ENCODE measurements around the gene COL21A1. TPM values are rescaled to one million over a fixed set of nuclear protein-coding genes. Genes with fewer than 3 reads are reported as not detected.

The COL21A1 gene
- total and polyA plus RNA-seq, 2 donors (not counting 1 experiment from before 2014, with no cell fraction given), result 6.9 to 28.2 TPM

- no peak overlapping the region for H3K9ac ChIP-seq (ENCODE audit: insufficient read depth, low read length)
- no peaks in the 10 kb centered on the region for H3K36me3 ChIP-seq (ENCODE audit: control insufficient read depth, insufficient read depth, low read length)
- TF ChIP-seq CTCF (conservative IDR thresholded peaks at IDR 0.05 in 1 of 2, IDR thresholded peaks at IDR 0.05 in 1 of 2; ENCODE audit: low read depth in 1 of 2, low read length in 2 of 2) (no peak), EZH2 (IDR thresholded peaks at IDR 0.05; ENCODE audit: low read length, missing control alignments) (no peak)
- H3K9me3 ChIP-seq (ENCODE audit: control insufficient read depth, insufficient read depth, low read depth, low read length), result no peaks in the 10 kb centered on the region
- no peaks in the 10 kb centered on the region for H4K20me1 ChIP-seq (ENCODE audit: control insufficient read depth, extremely low read depth, insufficient read depth, low read length)
- H3K4me2 ChIP-seq (ENCODE audit: extremely low read depth, insufficient read depth, low read length), result no peak overlapping the region
- peak in 1 of 2 donors; percentile 38 for DNase-seq (ENCODE audit: low read depth in 2 of 2)
- H3K4me1 ChIP-seq (ENCODE audit: control insufficient read depth, extremely low read depth, insufficient read depth, low read length), result no peaks in the 10 kb centered on the region
- H3K79me2 ChIP-seq (ENCODE audit: control insufficient read depth, insufficient read depth, low read length), result no peaks in the 10 kb centered on the region
- no peaks in the 10 kb centered on the region for H3K27me3 ChIP-seq (ENCODE audit: control insufficient read depth, insufficient read depth, low read length)
- H2AFZ ChIP-seq (ENCODE audit: low read length), result no peak overlapping the region
- H3K4me3 ChIP-seq (replicated peaks in 1 of 4; ENCODE audit: control extremely low read depth in 1 of 4, insufficient read depth in 1 of 4, low read depth in 3 of 4, low read length in 4 of 4), result no peak overlapping the region
- no peak overlapping the region for H3K27ac ChIP-seq (ENCODE audit: insufficient read depth, low read length)
Measured at GRCh38 chr6:56073315-56073714, 174.1 kb downstream of the COL21A1 start.

DNA sequence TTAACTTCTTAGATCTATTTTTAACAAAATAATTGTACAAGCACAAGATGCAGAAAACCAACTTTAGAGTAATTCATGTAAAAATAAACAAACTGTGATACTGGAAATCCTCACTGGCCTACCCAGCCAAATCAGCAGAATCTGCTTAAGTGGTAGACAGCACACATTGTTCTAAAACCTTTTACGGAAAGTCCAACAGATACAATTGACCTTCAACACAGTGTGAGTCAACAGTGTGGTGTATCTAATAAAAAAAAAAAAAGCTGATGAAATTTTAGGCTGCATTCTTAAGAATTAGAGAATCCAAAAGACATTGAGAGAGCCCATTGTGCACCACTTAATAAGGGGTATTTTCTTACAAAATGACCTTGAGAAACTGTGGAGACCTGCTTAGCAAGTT, 174.5 kb downstream of the COL21A1 start:
- Histone ChIP-seq H2AFZ (ENCODE audit: low read length) (no peak overlapping the region), H3K27ac (ENCODE audit: insufficient read depth, low read length) (no peak overlapping the region), H3K27me3 (ENCODE audit: control insufficient read depth, insufficient read depth, low read length) (no peaks in the 10 kb centered on the region), H3K36me3 (ENCODE audit: control insufficient read depth, insufficient read depth, low read length) (no peaks in the 10 kb centered on the region), H3K79me2 (ENCODE audit: control insufficient read depth, insufficient read depth, low read length) (no peaks in the 10 kb centered on the region), H3K9me3 (ENCODE audit: control insufficient read depth, insufficient read depth, low read depth, low read length) (no peaks in the 10 kb centered on the region), H3K9ac (ENCODE audit: insufficient read depth, low read length) (no peak overlapping the region), H4K20me1 (ENCODE audit: control insufficient read depth, extremely low read depth, insufficient read depth, low read length) (no peaks in the 10 kb centered on the region), H3K4me2 (ENCODE audit: extremely low read depth, insufficient read depth, low read length) (no peak overlapping the region), H3K4me1 (ENCODE audit: control insufficient read depth, extremely low read depth, insufficient read depth, low read length) (no peaks in the 10 kb centered on the region), H3K4me3 (replicated peaks in 1 of 4; ENCODE audit: control extremely low read depth in 1 of 4, insufficient read depth in 1 of 4, low read depth in 3 of 4, low read length in 4 of 4) (no peak overlapping the region)
- TF ChIP-seq EZH2 (IDR thresholded peaks at IDR 0.05; ENCODE audit: low read length, missing control alignments), result no peak
- no peak for TF ChIP-seq CTCF (conservative IDR thresholded peaks at IDR 0.05 in 1 of 2, IDR thresholded peaks at IDR 0.05 in 1 of 2; ENCODE audit: low read depth in 1 of 2, low read length in 2 of 2)
- DNase-seq (ENCODE audit: low read depth in 2 of 2), result peak; percentile 46 to 84

GRCh38 chr6:56065408-56065807, 182.0 kb downstream of the COL21A1 start:
- no peaks in the 10 kb centered on the region for H3K79me2 ChIP-seq (ENCODE audit: control insufficient read depth, insufficient read depth, low read length)
- no peaks in the 10 kb centered on the region for H3K9me3 ChIP-seq (ENCODE audit: control insufficient read depth, insufficient read depth, low read depth, low read length)

More at GRCh38 chr6:56065408-56065807, 182.0 kb downstream of the COL21A1 start:
- Histone ChIP-seq H3K4me1 (ENCODE audit: control insufficient read depth, extremely low read depth, insufficient read depth, low read length) (no peaks in the 10 kb centered on the region), H3K27me3 (ENCODE audit: control insufficient read depth, insufficient read depth, low read length) (no peaks in the 10 kb centered on the region), H2AFZ (ENCODE audit: low read length) (no peak overlapping the region), H3K27ac (ENCODE audit: insufficient read depth, low read length) (no peak overlapping the region), H3K4me3 (replicated peaks in 1 of 4; ENCODE audit: control extremely low read depth in 1 of 4, insufficient read depth in 1 of 4, low read depth in 3 of 4, low read length in 4 of 4) (no peak overlapping the region), H3K9ac (ENCODE audit: insufficient read depth, low read length) (no peak overlapping the region), H3K4me2 (ENCODE audit: extremely low read depth, insufficient read depth, low read length) (no peak overlapping the region), H3K36me3 (ENCODE audit: control insufficient read depth, insufficient read depth, low read length) (no peaks in the 10 kb centered on the region), H4K20me1 (ENCODE audit: control insufficient read depth, extremely low read depth, insufficient read depth, low read length) (no peaks in the 10 kb centered on the region)
- TF ChIP-seq CTCF (conservative IDR thresholded peaks at IDR 0.05 in 1 of 2, IDR thresholded peaks at IDR 0.05 in 1 of 2; ENCODE audit: low read depth in 1 of 2, low read length in 2 of 2) (no peak), EZH2 (IDR thresholded peaks at IDR 0.05; ENCODE audit: low read length, missing control alignments) (no peak)
- DNase-seq (ENCODE audit: low read depth in 2 of 2), result no peak

All from fibroblast of lung (primary cell).